Chondrocyte (in vitro differentiated cells): Measurements from ENCODE around the gene CAD. TPM values are rescaled to one million over a fixed set of nuclear protein-coding genes. Genes with fewer than 3 reads are reported as not detected.

Experiments
- DNase-seq: peaks from one replicate; pipeline ENCODE4 v3.0.0; 2021; ENCODE audit warnings: mixed read lengths, low spot score
- H3K27ac Mint-ChIP-seq: one replicate; pipeline ENCODE4 v1.8.0; 2021; ENCODE audit warnings: mild to moderate bottlenecking, moderate library complexity, mixed read lengths; ENCODE audit not compliant: unreplicated experiment
- H3K27me3 Mint-ChIP-seq: 2 replicates; pipeline ENCODE4 v1.8.0; 2021; ENCODE audit warnings: low read depth, mixed read lengths
- H3K36me3 Mint-ChIP-seq: 2 replicates; pipeline ENCODE4 v1.8.0; 2021; ENCODE audit warnings: low read depth, mixed read lengths
- H3K4me1 Mint-ChIP-seq: 2 replicates; pipeline ENCODE4 v1.8.0; 2021; ENCODE audit warnings: low read depth, mild to moderate bottlenecking, mixed read lengths
- H3K4me3 Mint-ChIP-seq: one replicate; pipeline ENCODE4 v1.8.0; 2021; ENCODE audit warnings: mild to moderate bottlenecking, moderate library complexity, mixed read lengths; ENCODE audit not compliant: unreplicated experiment
- H3K9me3 Mint-ChIP-seq: 2 replicates; pipeline ENCODE4 v1.8.0; 2021; ENCODE audit warnings: low read depth, mixed read lengths
- CTCF ChIP-seq: fragments of 200-600 bp; sonication (generic); IDR thresholded peaks from 2 replicates; pipeline ENCODE4 v1.5.0; 2021; ENCODE audit warnings: antibody characterized with exemption, mild to moderate bottlenecking, moderate library complexity
- total RNA-seq: library from RNA; stranded (reverse); gene quantifications from 3 replicates; pipeline ENCODE4 v1.2.1, GENCODE V29; 2021

CAD gene
- total RNA-seq, 1 donor from 2014 or later = 55.0 TPM

GRCh38 chr2:27177441-27178351 is 39.5 kb upstream of the CAD start:
- Mint-ChIP-seq H3K9me3 (no peaks in the 10 kb centered on the region), H3K4me1 (peaks cover 3% of the 10 kb centered on the region), H3K27me3 (peaks cover 14% of the 10 kb centered on the region), H3K36me3 (no peaks in the 10 kb centered on the region), H3K4me3 (no peak overlapping the region), H3K27ac (no peak overlapping the region)
- TF ChIP-seq CTCF = no peak
- no peak for DNase-seq

GRCh38 chr2:27178469-27178868 is 38.7 kb upstream of the CAD start:
- H3K27ac Mint-ChIP-seq = no peak overlapping the region
- H3K36me3 Mint-ChIP-seq = no peaks in the 10 kb centered on the region
- peaks cover 3% of the 10 kb centered on the region for H3K4me1 Mint-ChIP-seq
- no peak for DNase-seq
- H3K4me3 Mint-ChIP-seq = no peak overlapping the region
- TF ChIP-seq CTCF = no peak
- no peaks in the 10 kb centered on the region for H3K9me3 Mint-ChIP-seq
- peaks cover 10% of the 10 kb centered on the region for H3K27me3 Mint-ChIP-seq

- Mint-ChIP-seq H3K27me3 (peaks cover 12% of the 10 kb centered on the region), H3K4me3 (no peak overlapping the region), H3K9me3 (no peaks in the 10 kb centered on the region)
These were observed 37.7 kb upstream of the CAD start for GRCh38 chr2:27179344-27180000.

GRCh38 chr2:27182346-27182745 is 34.8 kb upstream of the CAD start:
- no peak for TF ChIP-seq CTCF
- no peak for DNase-seq
- H3K4me1 Mint-ChIP-seq = peaks cover 13% of the 10 kb centered on the region
- no peak overlapping the region for H3K4me3 Mint-ChIP-seq
- no peaks in the 10 kb centered on the region for H3K9me3 Mint-ChIP-seq
- H3K36me3 Mint-ChIP-seq = no peaks in the 10 kb centered on the region
- no peak overlapping the region for H3K27ac Mint-ChIP-seq
- H3K27me3 Mint-ChIP-seq = peaks cover 9% of the 10 kb centered on the region

More at GRCh38 chr2:27179344-27180000, 37.7 kb upstream of the CAD start:
- Mint-ChIP-seq H3K27ac (no peak overlapping the region), H3K36me3 (no peaks in the 10 kb centered on the region), H3K4me1 (peaks cover 3% of the 10 kb centered on the region)
- DNase-seq = no peak
- TF ChIP-seq CTCF = no peak

GRCh38 chr2:27184115-27184514 is 33.1 kb upstream of the CAD start:
- Mint-ChIP-seq H3K27me3 (peaks cover 4% of the 10 kb centered on the region), H3K4me1 (peaks cover 13% of the 10 kb centered on the region)

More at GRCh38 chr2:27184115-27184514, 33.1 kb upstream of the CAD start:
- no peak for TF ChIP-seq CTCF
- Mint-ChIP-seq H3K36me3 (no peaks in the 10 kb centered on the region), H3K27ac (no peak overlapping the region), H3K4me3 (no peak overlapping the region), H3K9me3 (no peaks in the 10 kb centered on the region)
- no peak for DNase-seq
